ENCODE results near the gene DNAJC16. TPM values are rescaled to one million over a fixed set of nuclear protein-coding genes. Genes with fewer than 3 reads are reported as not detected.

Gene DNAJC16
- total and polyA plus RNA-seq, 2 of the 13 experiments (the other 11 are each of a cell fraction or from before 2014, with no cell fraction given), result 11.4 to 15.4 TPM

GRCh38 chr1:15603050-15603965 lies 76.7 kb downstream of the DNAJC16 start (continued):
- TF ChIP-seq FOXA3 (CRISPR knock-in tag; IDR thresholded peaks at IDR 0.05) (peak; percentile 66), ELF1 (CRISPR knock-in tag; IDR thresholded peaks at IDR 0.05) (peak; percentile 53), JUND (CRISPR knock-in tag; IDR thresholded peaks at IDR 0.05) (no peak), ZNF687 (CRISPR knock-in tag; IDR thresholded peaks at IDR 0.05) (peak; percentile 100), ZBTB3 (CRISPR knock-in tag; IDR thresholded peaks at IDR 0.05; ENCODE audit: borderline replicate concordance, low read depth) (no peak), POLR2G (IDR thresholded peaks at IDR 0.05; ENCODE audit: low read depth, low read length) (peak; percentile 73), SMARCC2 (IDR thresholded peaks at IDR 0.05) (no peak), UBTF (CRISPR knock-in tag; IDR thresholded peaks at IDR 0.05) (peak; percentile 30; the same call in 1 of the 2 replicates), HBP1 (CRISPR knock-in tag; IDR thresholded peaks at IDR 0.05; ENCODE audit: low read depth) (no peak), NAIF1 (CRISPR knock-in tag; IDR thresholded peaks at IDR 0.05; ENCODE audit: borderline replicate concordance) (peak; percentile 53; the same call in 1 of the 2 replicates), TFE3 (CRISPR knock-in tag; IDR thresholded peaks at IDR 0.05) (peak; percentile 97), SALL1 (CRISPR knock-in tag; IDR thresholded peaks at IDR 0.05) (peak; percentile 96), MYC (CRISPR knock-in tag; IDR thresholded peaks at IDR 0.05; ENCODE audit: borderline replicate concordance) (peak; percentile 57; the same call in 1 of the 2 replicates), CBFB (CRISPR knock-in tag; IDR thresholded peaks at IDR 0.05) (peak; percentile 60; the same call in 1 of the 2 replicates), ZNF644 (CRISPR knock-in tag; IDR thresholded peaks at IDR 0.05; ENCODE audit: low read depth) (0 out of 2 replicates have a peak, but pooled peaks have one; percentile 41), LRRFIP1 (CRISPR knock-in tag; conservative IDR thresholded peaks at IDR 0.05) (0 out of 2 replicates have a peak, but pooled peaks have one; percentile 47)

Data from HepG2 (cell line).